Astrocyte (in vitro differentiated cells and primary cell): ENCODE measurements around the gene WBP1L. TPM values are rescaled to one million over a fixed set of nuclear protein-coding genes. Genes with fewer than 3 reads are reported as not detected.
A peak's percentile ranks its signal among the peaks of the same experiment; 100 is the strongest.

ENCODE experiments used
- DNase-seq: peaks from one replicate; pipeline ENCODE4 v3.0.0-alpha.2; 2010; ENCODE audit warnings: low read depth
- FAIRE-seq: peaks from 2 replicates; lab custom pipeline; 2011; peaks lifted over from hg19 to GRCh38; lab: Jason Lieb, UNC
- H2AFZ ChIP-seq: 2 replicates; pipeline ENCODE4 v1.6.0; 2012; ENCODE audit warnings: low read depth, low read length, inconsistent platforms
- H3K27ac ChIP-seq: 2 replicates; pipeline ENCODE4 v1.5.1; 2011; ENCODE audit warnings: low read depth, low read length, inconsistent platforms
- H3K27me3 ChIP-seq: 2 replicates; pipeline ENCODE4 v1.6.0; 2011; ENCODE audit warnings: low read length, inconsistent platforms; ENCODE audit not compliant: insufficient read depth
- H3K36me3 ChIP-seq: 2 replicates; pipeline ENCODE4 v1.5.1; 2011; ENCODE audit warnings: low read length, inconsistent platforms; ENCODE audit not compliant: insufficient read depth
- H3K4me1 ChIP-seq: 2 replicates; pipeline ENCODE4 v1.5.1; 2011; ENCODE audit warnings: low read length, inconsistent platforms; ENCODE audit not compliant: insufficient read depth
- H3K4me2 ChIP-seq: 2 replicates; pipeline ENCODE4 v1.6.0; 2012; ENCODE audit warnings: low read length, inconsistent platforms
- H3K4me3 ChIP-seq: 2 replicates; pipeline ENCODE4 v1.5.1; 2011; ENCODE audit warnings: low read depth, mild to moderate bottlenecking, low read length, inconsistent platforms; ENCODE audit not compliant: insufficient read depth
- H3K79me2 ChIP-seq: 2 replicates; pipeline ENCODE4 v1.6.0; 2012; ENCODE audit warnings: mild to moderate bottlenecking, low read length, inconsistent platforms; ENCODE audit not compliant: insufficient read depth
- H3K9ac ChIP-seq: 2 replicates; pipeline ENCODE4 v1.6.0; 2012; ENCODE audit warnings: mild to moderate bottlenecking, low read length, inconsistent platforms
- H3K9me3 ChIP-seq: 2 replicates; pipeline ENCODE4 v1.5.1; 2012; ENCODE audit warnings: low read depth, mild to moderate bottlenecking, low read length, inconsistent platforms; ENCODE audit not compliant: insufficient read depth
- H4K20me1 ChIP-seq: 2 replicates; pipeline ENCODE4 v1.6.0; 2012; ENCODE audit warnings: low read length, inconsistent platforms; ENCODE audit not compliant: insufficient read depth
- H3K27ac Mint-ChIP-seq: one replicate; pipeline ENCODE4 v1.8.0; 2021; ENCODE audit warnings: mild to moderate bottlenecking, mixed read lengths; ENCODE audit not compliant: unreplicated experiment
- H3K27me3 Mint-ChIP-seq: one replicate; pipeline ENCODE4 v1.8.0; 2021; ENCODE audit warnings: low read depth, mixed read lengths; ENCODE audit not compliant: unreplicated experiment
- H3K36me3 Mint-ChIP-seq: one replicate; pipeline ENCODE4 v1.8.0; 2021; ENCODE audit warnings: low read depth, mixed read lengths; ENCODE audit not compliant: unreplicated experiment
- H3K4me1 Mint-ChIP-seq: one replicate; pipeline ENCODE4 v1.8.0; 2021; ENCODE audit warnings: low read depth, mixed read lengths; ENCODE audit not compliant: unreplicated experiment
- H3K4me3 Mint-ChIP-seq: one replicate; pipeline ENCODE4 v1.8.0; 2021; ENCODE audit warnings: mild to moderate bottlenecking, moderate library complexity, mixed read lengths; ENCODE audit not compliant: unreplicated experiment
- H3K9me3 Mint-ChIP-seq: one replicate; pipeline ENCODE4 v1.8.0; 2021; ENCODE audit warnings: mild to moderate bottlenecking, mixed read lengths; ENCODE audit not compliant: unreplicated experiment
- CTCF ChIP-seq: IDR thresholded peaks from 2 replicates; pipeline ENCODE4 v1.5.1; 2011; ENCODE audit warnings: low read depth, mild to moderate bottlenecking, inconsistent platforms, low read length, moderate library complexity; ENCODE audit not compliant: insufficient read depth
- EZH2 ChIP-seq: IDR thresholded peaks from 2 replicates; pipeline ENCODE4 v1.6.1; 2012; ENCODE audit warnings: mild to moderate bottlenecking, low read length, inconsistent platforms; ENCODE audit not compliant: insufficient read depth
- total RNA-seq: library from RNA; stranded (reverse); gene quantifications from 2 replicates; pipeline ENCODE4 v1.2.1, GENCODE V29; 2021

The WBP1L gene
- total RNA-seq, 1 donor from 2014 or later, result 73.6 TPM

DNA sequence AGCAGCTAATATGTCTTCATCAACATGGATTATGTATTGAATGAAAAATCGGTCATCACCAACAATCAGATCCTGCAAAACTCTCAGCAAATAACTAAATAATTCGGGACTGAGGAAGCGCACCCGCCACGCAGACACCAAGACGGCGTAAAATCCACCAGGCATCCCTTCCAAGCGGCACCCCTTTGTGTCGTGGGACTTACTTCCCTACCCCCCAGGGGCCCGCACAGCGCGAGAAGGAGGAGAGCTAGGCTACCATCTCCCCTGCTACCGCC lies 30.3 kb upstream of the WBP1L start:
- H3K36me3 ChIP-seq, result no peaks in the 10 kb centered on the region
- peak overlapping the region; percentile 82 for H3K4me3 ChIP-seq
- FAIRE-seq, result no peak
- Mint-ChIP-seq H3K4me3 (peak overlapping the region; percentile 97), H3K36me3 (no peaks in the 10 kb centered on the region), H3K27ac (peak overlapping the region; percentile 91), H3K4me1 (peaks cover 32% of the 10 kb centered on the region), H3K27me3 (no peaks in the 10 kb centered on the region), H3K9me3 (no peaks in the 10 kb centered on the region)
- no peak for TF ChIP-seq EZH2
- peaks cover 53% of the 10 kb centered on the region for H3K79me2 ChIP-seq
- peak overlapping the region; percentile 89 for H3K27ac ChIP-seq
- no peaks in the 10 kb centered on the region for H3K27me3 ChIP-seq
- H2AFZ ChIP-seq, result peak overlapping the region; percentile 76
- no peaks in the 10 kb centered on the region for H3K9me3 ChIP-seq
- peaks cover 6% of the 10 kb centered on the region for H4K20me1 ChIP-seq
- DNase-seq, result peak; percentile 68
- peak overlapping the region; percentile 90 for H3K9ac ChIP-seq
- H3K4me1 ChIP-seq, result peaks cover 31% of the 10 kb centered on the region
- peak overlapping the region; percentile 89 for H3K4me2 ChIP-seq

DNA sequence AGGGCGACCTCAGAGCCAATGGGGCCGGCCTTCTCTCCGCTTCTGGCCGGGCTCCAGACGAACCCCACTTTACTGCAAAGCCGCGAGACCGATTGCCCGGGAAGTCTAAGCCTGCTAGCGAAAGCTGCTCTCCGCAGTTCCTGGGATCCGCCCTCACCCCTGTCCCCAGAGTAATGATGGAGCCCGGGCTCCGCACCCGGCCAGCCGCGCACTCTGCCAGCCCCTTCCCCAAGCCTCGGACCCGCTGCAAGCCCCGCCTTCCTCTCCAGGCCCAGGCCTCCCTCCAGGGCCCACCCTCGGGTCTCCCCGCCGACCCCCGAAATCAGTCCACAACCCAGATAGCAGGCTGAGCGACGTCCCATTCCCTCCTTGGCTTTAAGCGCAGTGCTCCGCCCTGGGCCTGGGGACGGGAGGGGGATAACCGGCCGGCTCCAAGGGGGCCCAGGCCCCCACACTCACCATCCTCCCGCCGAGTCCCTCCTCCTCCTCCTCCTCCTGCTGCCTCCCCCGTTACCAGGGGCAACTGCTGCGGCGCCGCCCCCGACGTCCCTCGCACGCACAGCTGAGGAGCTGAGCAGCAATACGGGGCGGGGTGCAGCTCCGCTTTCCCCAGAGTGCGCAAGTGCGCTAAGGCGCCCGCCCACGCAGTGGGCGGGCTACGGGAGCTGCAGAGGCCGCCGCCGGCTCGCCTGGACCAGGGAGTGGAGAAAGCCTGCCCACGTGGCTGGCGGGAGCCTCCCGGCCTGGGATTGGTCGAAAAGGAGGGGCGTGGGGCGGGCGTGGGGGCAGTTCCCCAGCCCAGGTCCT lies 29.7 kb upstream of the WBP1L start, which contains the start of gene ARL3:
TSS of gene ARL3 (minus strand) at position 584 of the 807 bp plus-strand sequence. CDS start at position 462, 122 bp downstream.
- Histone ChIP-seq H3K36me3 (no peaks in the 10 kb centered on the region), H4K20me1 (peaks cover 6% of the 10 kb centered on the region), H3K9me3 (no peaks in the 10 kb centered on the region), H2AFZ (peak within 1 kb of the TSS; percentile 81), H3K27ac (peak within 1 kb of the TSS; percentile 89), H3K4me2 (peak within 1 kb of the TSS; percentile 89), H3K4me1 (peaks cover 33% of the 10 kb centered on the region), H3K79me2 (peaks cover 52% of the 10 kb centered on the region), H3K4me3 (peak within 1 kb of the TSS; percentile 87), H3K9ac (peak within 1 kb of the TSS; percentile 90), H3K27me3 (no peaks in the 10 kb centered on the region)
- TF ChIP-seq CTCF, result peak; percentile 32
- no peak for TF ChIP-seq EZH2
- DNase-seq, result peak; percentile 96
- Mint-ChIP-seq H3K36me3 (no peaks in the 10 kb centered on the region), H3K27me3 (no peaks in the 10 kb centered on the region), H3K4me1 (peaks cover 34% of the 10 kb centered on the region), H3K27ac (peak within 1 kb of the TSS; percentile 91), H3K4me3 (peak within 1 kb of the TSS; percentile 97), H3K9me3 (no peaks in the 10 kb centered on the region)
- FAIRE-seq, result no peak

GRCh38 chr10:102714621-102715455 lies 28.9 kb upstream of the WBP1L start, which contains the start of gene SFXN2:
SFXN2 (plus strand) TSS chr10:102714636; CDS start chr10:102726637, 12,001 bp downstream.
- Histone ChIP-seq H3K9me3 (no peaks in the 10 kb centered on the region), H3K27ac (peak within 1 kb of the TSS; percentile 89), H3K4me3 (peak within 1 kb of the TSS; percentile 87), H4K20me1 (peaks cover 6% of the 10 kb centered on the region), H3K4me1 (peaks cover 33% of the 10 kb centered on the region), H3K79me2 (peaks cover 44% of the 10 kb centered on the region), H2AFZ (peak within 1 kb of the TSS; percentile 81), H3K36me3 (no peaks in the 10 kb centered on the region), H3K27me3 (no peaks in the 10 kb centered on the region), H3K4me2 (peak within 1 kb of the TSS; percentile 89), H3K9ac (peak within 1 kb of the TSS; percentile 90)
- H3K9me3 Mint-ChIP-seq, result no peaks in the 10 kb centered on the region
- DNase-seq (no peak), FAIRE-seq (no peak)
- H3K27me3 Mint-ChIP-seq, result no peaks in the 10 kb centered on the region
- peak within 1 kb of the TSS; percentile 97 for H3K4me3 Mint-ChIP-seq
- H3K36me3 Mint-ChIP-seq, result no peaks in the 10 kb centered on the region
- TF ChIP-seq EZH2 (no peak), CTCF (no peak)
- H3K4me1 Mint-ChIP-seq, result peaks cover 38% of the 10 kb centered on the region
- peak within 1 kb of the TSS; percentile 91 for H3K27ac Mint-ChIP-seq
